HepG2 (cell line): ENCODE measurements around the gene ARIH1. TPM values are rescaled to one million over a fixed set of nuclear protein-coding genes. Genes with fewer than 3 reads are reported as not detected.
A peak's percentile ranks its signal among the peaks of the same experiment; 100 is the strongest.

Experiments used
- AHR ChIP-seq: IDR thresholded peaks from 2 replicates; pipeline ENCODE4 v1.6.1; 2018; ENCODE audit warnings: missing genetic modification reagents, missing compliant biosample characterization
- ETV5 ChIP-seq: IDR thresholded peaks from 2 replicates; pipeline ENCODE4 v1.6.1; 2018; ENCODE audit warnings: missing biosample characterization, missing genetic modification reagents, inconsistent platforms, borderline replicate concordance
- HOMEZ ChIP-seq: IDR thresholded peaks from 2 replicates; pipeline ENCODE4 v1.6.1; 2016; ENCODE audit warnings: low read depth
- IRF2 ChIP-seq: IDR thresholded peaks from 2 replicates; pipeline ENCODE4 v1.6.1; 2018; ENCODE audit warnings: missing genetic modification reagents, missing compliant biosample characterization
- KLF9 ChIP-seq: IDR thresholded peaks from 2 replicates; pipeline ENCODE4 v1.6.1; 2016; ENCODE audit warnings: low read depth
- MAZ ChIP-seq, 2 experiments: sonication (generic) in 1 of 2; formaldehyde crosslinking in 1 of 2; IDR thresholded peaks; 2 replicates each; pipeline versions ENCODE4 v1.5.0 to v1.6.1; 2012 to 2020; ENCODE audit warnings: low read depth in 2 of 2, mild to moderate bottlenecking in 2 of 2, borderline replicate concordance in 1 of 2, improper control_type of control experiment in 1 of 2, low read length in 1 of 2, missing genetic modification reagents in 1 of 2, moderate library complexity in 1 of 2
- MED1 ChIP-seq: sonication (generic); formaldehyde crosslinking; IDR thresholded peaks from 2 replicates; pipeline ENCODE4 v1.4.0; 2020; ENCODE audit warnings: missing genetic modification reagents
- NONO ChIP-seq, 2 experiments: fragments of 450-650 bp in 1 of 2; sonication (generic) in 1 of 2; formaldehyde crosslinking in 1 of 2; IDR thresholded peaks in 1 of 2; conservative IDR thresholded peaks in 1 of 2; 2 replicates each; pipeline versions ENCODE4 v1.6.1 to v1.8.0; 2017 to 2022; ENCODE audit warnings: mild to moderate bottlenecking in 1 of 2, missing genetic modification reagents in 1 of 2, moderate library complexity in 1 of 2
- STAT6 ChIP-seq: sonication (generic); formaldehyde crosslinking; IDR thresholded peaks from 2 replicates; pipeline ENCODE4 v1.4.0; 2020; ENCODE audit warnings: missing genetic modification reagents, mild to moderate bottlenecking, borderline replicate concordance
- ZBED4 ChIP-seq: sonication (generic); formaldehyde crosslinking; IDR thresholded peaks from 2 replicates; pipeline ENCODE4 v1.4.0; 2020; ENCODE audit warnings: missing genetic modification reagents, borderline replicate concordance
- ZC3H13 ChIP-seq: sonication (generic); formaldehyde crosslinking; IDR thresholded peaks from 2 replicates; pipeline ENCODE4 v1.8.1; 2023; ENCODE audit warnings: mild to moderate bottlenecking, missing genetic modification reagents, moderate library complexity
- ZFX ChIP-seq: sonication (generic); formaldehyde crosslinking; IDR thresholded peaks from 2 replicates; pipeline ENCODE4 v1.4.0; 2020; ENCODE audit warnings: mild to moderate bottlenecking, low read depth, missing genetic modification reagents, moderate library complexity
- ZNF510 ChIP-seq: sonication (generic); formaldehyde crosslinking; IDR thresholded peaks from 2 replicates; pipeline ENCODE4 v1.4.0; 2020; ENCODE audit warnings: low read depth, mild to moderate bottlenecking, missing genetic modification reagents
- ZNF672 ChIP-seq: sonication (generic); formaldehyde crosslinking; IDR thresholded peaks from 2 replicates; pipeline ENCODE4 v1.8.1; 2022; ENCODE audit warnings: missing genetic modification reagents
- ZNF674 ChIP-seq: sonication (generic); formaldehyde crosslinking; IDR thresholded peaks from 2 replicates; pipeline ENCODE4 v1.5.0; 2020; ENCODE audit warnings: low read depth, mild to moderate bottlenecking, missing genetic modification reagents
- ZNF75D ChIP-seq: sonication (generic); formaldehyde crosslinking; IDR thresholded peaks from 2 replicates; pipeline ENCODE4 v1.8.1; 2023; ENCODE audit warnings: missing genetic modification reagents, mild to moderate bottlenecking, borderline replicate concordance
- ZNF841 ChIP-seq: sonication (generic); formaldehyde crosslinking; IDR thresholded peaks from 2 replicates; pipeline ENCODE4 v1.8.1; 2023; ENCODE audit warnings: missing genetic modification reagents, borderline replicate concordance
- polyA plus RNA-seq, 8 experiments: library from polyadenylated mRNA; depleted of rRNA in 3 of 8; stranded (reverse) in 7 of 8; unstranded in 1 of 8; fragments of >200 nt; fragmentation: Illumina TruSeq in 4 of 8; extraction: Trizol in 4 of 8; gene quantifications; 2 replicates each; pipeline versions ENCODE4 v1.2.1 to v1.2.3, GENCODE V29; 2011 to 2016; ENCODE audit warnings: low read depth in 4 of 8, missing spikeins in 1 of 8, mixed read lengths in 1 of 8; ENCODE audit not compliant: insufficient read depth in 1 of 8
- total RNA-seq, 5 experiments: library from RNA; depleted of rRNA; stranded (reverse); fragments of >200 nt; fragmentation: Illumina TruSeq; extraction: Trizol; gene quantifications; 2 replicates each; pipeline ENCODE4 v1.2.3, GENCODE V29; 2016; ENCODE audit warnings: low read depth in 1 of 5
- TF ChIP-seq, protein P1 (sequence below), 2 experiments: sonication (generic) in 1 of 2; formaldehyde crosslinking in 1 of 2; IDR thresholded peaks; 2 replicates each; pipeline versions ENCODE4 v1.5.1 to v1.6.1; 2011 to 2020; ENCODE audit warnings: borderline replicate concordance in 1 of 2, low read depth in 1 of 2, low read length in 1 of 2, mild to moderate bottlenecking in 1 of 2, missing genetic modification reagents in 1 of 2, moderate library complexity in 1 of 2

Gene ARIH1
- total and polyA plus RNA-seq, 2 of the 13 experiments (the other 11 are each of a cell fraction or from before 2014, with no cell fraction given) = 38.8 to 59.8 TPM

- TF ChIP-seq ZNF672 (CRISPR knock-in tag) = peak; percentile 63; the same call in 1 of the 2 replicates
- no peak for TF ChIP-seq IRF2 (CRISPR knock-in tag)
- no peak for TF ChIP-seq HOMEZ (CRISPR knock-in tag)
- no peak for TF ChIP-seq ZNF510 (CRISPR knock-in tag)
- no peak for TF ChIP-seq MAZ (IDR thresholded peaks at IDR 0.05; ENCODE audit: borderline replicate concordance, low read depth, low read length)
- TF ChIP-seq MAZ (CRISPR knock-in tag; IDR thresholded peaks at IDR 0.05; ENCODE audit: low read depth) = no peak
- TF ChIP-seq, protein P1, sequence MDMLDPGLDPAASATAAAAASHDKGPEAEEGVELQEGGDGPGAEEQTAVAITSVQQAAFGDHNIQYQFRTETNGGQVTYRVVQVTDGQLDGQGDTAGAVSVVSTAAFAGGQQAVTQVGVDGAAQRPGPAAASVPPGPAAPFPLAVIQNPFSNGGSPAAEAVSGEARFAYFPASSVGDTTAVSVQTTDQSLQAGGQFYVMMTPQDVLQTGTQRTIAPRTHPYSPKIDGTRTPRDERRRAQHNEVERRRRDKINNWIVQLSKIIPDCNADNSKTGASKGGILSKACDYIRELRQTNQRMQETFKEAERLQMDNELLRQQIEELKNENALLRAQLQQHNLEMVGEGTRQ (IDR thresholded peaks at IDR 0.05; ENCODE audit: low read depth, low read length) = no peak
- TF ChIP-seq, protein P1 (CRISPR knock-in tag; IDR thresholded peaks at IDR 0.05; ENCODE audit: borderline replicate concordance) = no peak
- TF ChIP-seq ZNF841 = peak; percentile 63; the same call in 1 of the 2 replicates
- TF ChIP-seq ZFX (CRISPR knock-in tag) = no peak
- TF ChIP-seq KLF9 (CRISPR knock-in tag) = no peak
- peak; percentile 86; the same call in 1 of the 2 replicates for TF ChIP-seq ZNF674
- no peak for TF ChIP-seq AHR
- no peak for TF ChIP-seq ZNF75D (CRISPR knock-in tag)
- TF ChIP-seq ETV5 (CRISPR knock-in tag) = no peak
- no peak for TF ChIP-seq NONO (IDR thresholded peaks at IDR 0.05)
- TF ChIP-seq NONO (CRISPR knock-in tag; conservative IDR thresholded peaks at IDR 0.05) = 0 out of 2 replicates have a peak, but pooled peaks have one; percentile 55
- no peak for TF ChIP-seq MED1 (CRISPR knock-in tag)
- TF ChIP-seq STAT6 (CRISPR knock-in tag) = no peak
- no peak for TF ChIP-seq ZBED4 (CRISPR knock-in tag)
- peak; percentile 66; the same call in 1 of the 2 replicates for TF ChIP-seq ZC3H13 (CRISPR knock-in tag)
Measured at GRCh38 chr15:72474466-72474911, 359 bp downstream of the ARIH1 start (continued).
